Measurements from ENCODE around the gene PDGFRA.
"Not testable (repeated sequence)": the region's sequence is repeated elsewhere in the genome, so short reads cannot be mapped to it uniquely, and the experiment has no call there.

The PDGFRA gene

DNA sequence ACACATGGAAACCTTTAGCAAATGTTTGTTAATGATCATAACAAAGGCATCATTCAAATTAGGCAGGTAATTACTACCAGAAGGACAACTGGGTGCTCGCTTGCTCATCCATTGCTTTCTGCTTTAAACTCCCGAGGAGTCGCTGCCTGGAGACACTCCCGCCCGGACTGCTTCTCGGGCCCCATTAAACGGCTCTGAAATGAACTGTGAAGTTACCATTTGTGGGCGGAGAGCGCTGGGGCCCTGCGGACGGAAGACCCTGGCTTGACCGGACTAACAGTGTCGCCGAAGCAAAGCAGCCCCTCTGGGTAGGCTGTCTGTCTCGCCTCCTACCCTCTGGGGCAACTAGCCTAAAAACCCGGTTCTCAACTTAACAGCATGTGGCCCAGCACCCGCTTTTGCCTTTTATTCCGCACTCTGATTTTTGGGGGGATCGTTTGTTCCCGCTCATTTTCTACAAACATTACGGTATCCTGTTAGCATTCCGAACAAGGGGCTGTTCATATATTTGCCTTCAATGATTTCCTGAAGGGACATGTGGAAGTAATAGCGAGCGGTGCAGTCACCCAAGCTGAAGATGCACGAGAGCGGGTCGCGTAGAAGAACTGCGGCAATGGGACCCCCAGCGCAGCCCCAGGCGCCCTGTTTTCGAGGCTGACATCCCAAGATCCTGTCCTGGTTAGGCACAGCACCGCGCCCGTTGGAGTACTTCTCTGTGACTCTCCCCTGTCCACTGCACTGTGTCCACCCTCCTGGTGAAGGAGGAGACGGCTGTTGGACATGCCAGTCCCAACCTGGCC, 1.6 kb upstream of the PDGFRA start:
- no peak for DNase-seq (ENCODE audit: low spot score)

DNA sequence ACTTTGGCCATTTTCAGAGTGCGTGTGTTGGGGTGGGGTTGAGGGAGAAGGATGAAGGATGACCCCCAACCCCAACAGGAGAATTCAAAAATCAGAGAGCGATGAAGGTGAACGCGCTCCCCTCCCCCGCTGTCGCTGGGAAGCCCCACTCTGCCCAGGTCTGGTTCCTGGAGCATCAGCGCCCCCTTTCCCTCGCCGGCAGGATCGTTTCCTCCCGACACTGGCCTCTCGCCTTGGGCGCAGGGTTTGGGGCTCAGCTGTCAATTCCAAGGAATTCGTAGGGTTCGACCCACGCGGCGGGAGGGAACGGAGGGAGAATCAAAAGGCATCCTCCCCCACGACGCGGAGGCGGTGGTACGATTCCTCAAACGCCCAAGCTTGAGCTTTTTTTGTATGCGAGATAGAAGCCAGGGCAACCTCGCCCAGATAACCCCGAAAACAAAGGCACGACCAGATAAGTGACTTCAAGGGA, 1.0 kb upstream of the PDGFRA start:
- no peak for DNase-seq (ENCODE audit: low spot score)

DNA sequence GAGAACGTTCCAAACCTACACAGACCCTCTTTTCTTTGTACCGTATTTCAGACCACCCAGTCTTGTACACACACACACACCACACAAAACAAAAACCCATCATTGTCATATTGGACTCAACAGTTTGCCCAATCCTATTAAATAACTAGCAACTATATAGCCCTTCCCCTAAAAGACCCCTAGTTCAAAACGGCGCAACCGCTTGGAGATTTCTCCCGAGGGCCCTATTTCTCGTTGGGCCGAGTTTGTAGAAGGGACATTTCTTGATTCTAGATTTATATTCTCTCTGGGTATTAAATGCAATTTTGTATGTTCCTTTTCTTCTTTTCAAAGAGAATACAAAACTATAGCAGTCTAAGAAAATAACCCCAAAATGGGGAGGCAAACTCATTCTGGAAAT, 547 bp upstream of the PDGFRA start:
- no peak for DNase-seq (ENCODE audit: low spot score)

DNA sequence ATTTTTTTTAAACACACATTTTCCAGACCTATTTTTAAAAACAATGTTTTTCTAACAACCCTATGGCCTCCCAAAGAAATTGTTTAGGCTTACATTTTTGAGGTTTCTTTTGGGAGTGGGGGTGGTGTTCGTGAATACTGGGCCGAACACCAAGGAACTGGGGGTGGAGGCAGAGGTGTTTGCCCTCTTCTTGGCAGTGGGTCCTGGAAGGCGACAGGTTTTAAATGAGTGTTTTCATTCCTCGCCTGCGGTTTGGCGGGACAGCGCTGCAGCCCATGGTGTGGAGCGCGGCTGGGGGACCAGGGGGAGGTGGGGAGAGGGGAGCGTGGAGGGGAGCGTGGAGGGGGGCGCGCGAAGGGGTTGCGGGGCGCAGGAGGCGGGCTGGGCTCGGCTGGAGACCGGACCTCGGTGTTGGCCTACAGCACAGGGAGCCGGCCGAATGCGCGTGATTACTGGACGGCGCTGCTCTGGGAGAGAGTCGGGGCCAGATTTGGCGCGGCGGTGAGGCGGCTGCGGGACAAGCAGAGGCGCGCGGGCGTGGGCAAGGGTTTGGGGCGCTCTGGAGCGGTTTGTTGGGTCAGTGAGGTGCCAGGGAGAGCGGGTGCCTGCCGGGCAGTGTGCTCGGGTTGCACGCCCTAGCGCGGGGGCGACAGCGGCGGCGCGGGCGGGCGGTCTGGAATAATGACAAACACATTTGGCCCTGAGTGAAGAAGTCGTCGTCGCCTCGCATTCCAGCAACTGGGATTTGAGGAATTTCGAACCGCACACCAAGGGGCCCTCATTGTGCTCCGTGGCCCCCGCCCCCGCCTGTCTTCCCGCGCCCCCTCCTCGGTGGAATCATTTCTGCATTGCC, 764 bp downstream of the PDGFRA start:
- no peak for DNase-seq (ENCODE audit: low spot score)

DNA sequence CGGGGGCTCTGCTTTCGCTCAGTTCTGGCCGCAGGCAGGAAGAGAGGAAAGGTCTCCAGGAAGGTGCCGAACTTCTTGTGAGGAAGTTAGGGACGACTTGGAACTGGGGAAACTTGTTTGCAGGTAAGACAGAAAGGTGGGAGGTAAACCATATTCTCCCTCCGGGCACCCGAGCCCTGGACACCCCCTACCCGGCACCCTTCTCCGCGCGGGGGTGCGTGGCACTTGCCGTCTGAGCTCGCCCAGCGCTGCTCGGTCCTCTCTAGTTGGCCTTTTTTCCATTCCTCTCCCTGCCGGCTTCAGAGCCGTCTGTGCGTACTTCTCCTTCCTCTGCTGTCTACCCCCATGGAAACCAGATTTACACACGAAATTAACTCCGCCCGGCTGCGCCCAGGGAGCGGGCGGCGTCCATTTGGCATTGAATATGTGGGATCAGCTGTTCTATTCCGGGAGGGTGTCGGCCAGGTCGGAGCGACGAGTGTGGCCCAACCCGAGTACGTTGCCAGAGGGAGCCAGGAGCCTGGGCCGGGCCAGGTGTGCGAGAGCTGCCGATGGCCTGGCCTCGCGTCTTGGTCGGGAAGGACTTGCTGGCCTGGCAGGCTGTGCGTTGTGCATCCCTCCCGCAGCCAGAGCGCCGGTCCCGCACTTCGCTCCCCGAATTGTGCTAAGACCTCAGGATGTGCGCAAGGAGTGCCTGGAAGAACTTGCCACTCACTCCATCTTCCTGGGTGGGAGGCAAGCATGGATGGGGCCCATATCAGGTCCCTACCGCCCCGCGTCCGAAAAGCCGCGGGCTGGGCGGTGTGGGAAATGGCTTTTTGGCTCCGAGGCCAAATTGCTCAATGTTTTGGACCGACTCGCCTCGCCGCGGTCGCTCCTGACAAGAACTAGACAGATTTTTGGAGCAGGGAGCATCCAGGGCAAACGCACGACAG, 1.7 kb downstream of the PDGFRA start:
- no peak for DNase-seq (ENCODE audit: low spot score)

DNA sequence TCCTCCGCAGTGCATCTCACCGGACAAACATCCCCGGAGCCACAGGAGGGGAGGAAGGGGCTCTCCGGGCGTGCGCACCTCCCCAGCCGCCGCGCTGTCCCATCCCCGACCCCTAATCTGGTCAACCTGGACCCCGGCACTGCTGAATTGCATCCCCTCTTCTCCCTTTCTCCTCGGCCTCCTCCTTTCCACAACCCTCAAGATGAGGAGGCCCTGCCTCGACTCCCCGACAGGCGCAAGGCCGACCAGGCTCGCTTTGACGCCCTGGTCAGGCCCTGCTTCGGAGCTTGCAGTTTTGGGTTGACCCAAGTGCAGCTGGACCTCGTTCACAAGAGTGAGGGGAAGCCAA, 2.3 kb downstream of the PDGFRA start:
- DNase-seq (ENCODE audit: low spot score): no peak

DNA sequence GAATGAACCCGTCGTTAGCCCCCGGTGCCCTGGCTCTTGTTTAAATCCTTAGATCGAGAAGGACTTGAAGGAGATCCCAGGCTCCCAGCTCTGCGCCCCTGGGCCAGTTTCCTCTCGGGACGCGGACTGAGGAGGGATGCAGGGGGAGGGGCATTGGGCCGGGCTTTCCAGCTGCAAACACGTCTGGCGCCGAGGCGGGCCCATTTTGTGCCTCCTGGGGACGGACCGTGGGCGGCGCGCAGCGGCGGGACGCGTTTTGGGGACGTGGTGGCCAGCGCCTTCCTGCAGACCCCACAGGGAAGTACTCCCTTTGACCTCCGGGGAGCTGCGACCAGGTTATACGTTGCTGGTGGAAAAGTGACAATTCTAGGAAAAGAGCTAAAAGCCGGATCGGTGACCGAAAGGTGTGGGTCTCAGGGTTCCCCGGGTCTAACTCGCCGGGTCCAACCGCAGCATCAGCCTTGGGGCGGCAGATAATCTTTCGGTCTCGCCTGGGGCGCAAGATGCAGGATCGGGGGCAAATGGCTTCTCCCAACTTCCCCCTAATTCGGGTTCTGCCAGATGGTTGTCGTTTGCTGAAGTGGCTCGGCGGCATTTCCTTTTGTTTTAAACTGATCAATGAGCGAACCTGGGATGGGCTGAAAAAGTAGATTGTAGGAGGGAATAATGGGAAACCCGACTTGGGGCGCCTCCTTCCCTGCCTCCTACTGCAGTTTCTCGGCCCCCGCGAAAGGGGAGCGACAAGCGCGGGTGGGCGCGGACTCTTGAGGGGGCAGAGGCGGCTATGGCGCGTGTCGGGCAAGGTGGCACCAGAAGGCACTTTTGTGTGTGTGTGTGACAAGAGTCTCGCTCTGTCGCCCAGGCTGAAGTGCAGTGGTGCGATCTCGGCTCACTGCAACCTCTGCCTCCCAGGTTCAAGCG, 2.9 kb downstream of the PDGFRA start:
- no peak for DNase-seq (ENCODE audit: low spot score)

DNA sequence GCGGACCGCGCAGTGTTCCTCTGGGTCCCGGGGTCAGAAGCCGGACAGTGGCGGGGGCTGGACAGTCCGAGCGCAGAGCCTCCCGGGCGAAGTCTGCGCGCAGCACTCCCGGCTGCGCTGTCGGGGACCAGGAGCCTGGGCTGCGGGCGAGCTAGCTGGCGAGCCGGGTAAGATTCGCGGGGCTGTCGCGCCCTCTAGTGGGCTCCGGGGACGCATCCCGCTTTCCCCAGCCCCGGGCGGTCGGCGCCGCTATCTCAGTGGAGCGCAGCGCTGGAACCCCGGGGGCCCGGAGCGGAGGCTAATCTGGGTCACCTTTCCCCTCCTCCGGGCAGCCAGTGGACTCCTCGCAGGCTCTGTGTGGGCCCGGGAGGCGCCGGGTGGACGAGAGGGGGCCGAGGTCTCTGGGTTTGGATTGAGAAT, 4.2 kb downstream of the PDGFRA start:
- peak; percentile 79 for DNase-seq (ENCODE audit: low spot score)

DNA sequence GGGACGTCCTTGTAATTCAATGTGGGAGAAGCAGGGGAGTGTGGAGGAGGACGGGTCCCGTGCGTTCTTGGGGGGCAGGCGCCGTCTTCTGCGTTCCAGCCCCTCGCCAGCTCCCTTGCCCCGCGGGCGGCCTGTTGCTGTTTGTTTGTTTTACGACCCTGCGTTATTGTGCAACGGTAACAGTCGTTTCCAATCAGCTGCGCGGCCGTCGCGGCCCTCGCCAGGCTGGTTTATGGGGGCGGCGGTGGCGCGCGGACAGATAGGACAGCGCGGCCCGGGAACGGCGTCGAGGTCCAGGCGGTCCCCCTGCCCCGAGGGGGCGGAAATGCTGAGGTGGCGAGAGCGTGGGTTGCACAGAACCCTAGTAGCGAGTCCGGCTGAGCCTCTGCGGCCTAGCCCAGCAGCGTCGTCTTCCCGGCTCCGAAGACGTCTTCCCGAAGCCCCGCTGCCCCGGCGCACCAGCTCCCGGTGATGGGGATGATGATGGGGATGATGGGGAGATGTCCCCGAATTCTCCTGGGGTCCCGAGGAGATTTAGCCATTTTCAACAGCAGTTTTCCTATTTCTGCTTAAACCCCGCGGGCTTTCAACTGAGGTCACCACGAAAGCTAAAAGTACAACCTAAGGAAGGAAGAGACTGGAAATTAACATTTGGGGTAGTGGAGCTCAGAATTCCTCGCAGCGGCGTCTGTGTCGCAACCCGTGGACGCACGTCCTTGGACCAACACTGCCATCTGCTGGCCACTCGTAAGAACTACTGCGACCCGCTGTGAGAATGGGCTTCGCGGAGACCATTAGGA, 4.8 kb downstream of the PDGFRA start:
- DNase-seq (ENCODE audit: low spot score): peak; percentile 83

DNA sequence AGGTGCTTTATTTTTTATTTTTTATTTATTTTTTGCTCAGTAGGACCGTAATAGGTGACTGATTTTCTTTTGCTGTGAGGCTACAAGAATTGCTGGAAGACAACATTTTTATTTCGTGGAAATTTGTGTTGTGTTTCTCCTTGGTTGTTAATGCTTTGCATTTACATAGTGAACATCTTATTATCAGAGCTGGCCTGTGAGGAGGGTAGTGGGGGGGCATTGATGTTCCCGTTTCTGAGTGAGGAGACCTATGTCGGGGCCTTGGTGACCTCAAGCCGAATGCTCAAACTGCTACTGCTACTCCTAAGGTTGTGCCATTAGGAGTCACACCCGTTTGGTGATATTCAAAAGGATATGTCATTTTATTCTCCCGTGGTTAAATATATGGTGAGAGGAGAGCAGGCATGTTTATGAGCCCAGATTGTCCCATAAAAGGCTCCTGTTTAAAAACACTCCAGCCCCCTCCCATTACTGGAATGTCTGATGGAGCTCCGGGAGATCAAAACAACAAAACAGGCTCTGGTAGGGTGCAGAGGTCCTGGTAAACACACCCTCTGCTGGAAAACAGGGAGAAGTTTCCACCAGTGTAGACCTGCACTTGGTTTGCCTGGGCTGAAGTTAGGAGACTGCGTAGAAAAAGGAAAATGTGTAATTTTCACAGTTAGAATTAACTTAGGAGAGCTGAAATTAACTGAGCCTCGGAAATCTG, 5.6 kb downstream of the PDGFRA start:
- DNase-seq (ENCODE audit: low spot score): peak; percentile 15

DNA sequence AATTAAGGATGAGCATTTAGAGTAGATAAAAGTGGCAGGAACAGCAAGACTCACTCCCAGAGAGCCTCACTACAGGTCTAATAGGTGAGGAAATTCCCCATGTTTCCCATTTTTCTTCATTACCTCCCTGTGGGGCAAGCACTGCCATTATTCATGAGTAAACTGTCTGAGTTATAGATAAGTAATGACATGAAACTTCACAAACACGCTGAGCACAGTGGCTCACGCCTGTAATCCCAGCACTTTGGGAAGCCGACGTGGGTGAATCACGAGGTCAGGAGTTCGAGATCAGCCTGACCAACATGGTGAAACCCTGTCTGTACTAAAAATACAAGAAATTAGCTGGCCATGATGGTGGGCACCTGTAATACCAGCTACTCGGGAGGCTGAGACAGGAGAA, 7.2 kb downstream of the PDGFRA start:
- not testable (repeated sequence) for DNase-seq (ENCODE audit: low spot score)

DNA sequence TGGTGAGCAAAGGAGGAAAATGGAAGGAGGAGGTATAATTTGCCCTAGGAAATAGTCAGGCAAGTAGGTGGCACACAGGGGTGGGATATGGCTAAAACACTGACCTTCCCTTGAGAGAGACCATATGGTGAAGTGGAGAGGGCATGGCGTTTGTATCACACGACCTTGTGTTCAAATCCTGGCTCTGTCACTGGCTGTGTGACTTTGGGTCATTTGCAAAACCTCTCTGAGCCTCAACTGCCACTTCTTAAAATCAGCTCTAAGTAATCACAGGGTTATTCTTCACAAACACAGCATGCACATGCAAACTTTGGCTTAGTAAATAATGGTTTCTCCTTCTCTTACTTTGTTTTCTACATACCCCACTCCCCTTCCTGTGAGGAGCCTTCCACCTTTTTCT, 8.7 kb downstream of the PDGFRA start:
- DNase-seq (ENCODE audit: low spot score): no peak

DNA sequence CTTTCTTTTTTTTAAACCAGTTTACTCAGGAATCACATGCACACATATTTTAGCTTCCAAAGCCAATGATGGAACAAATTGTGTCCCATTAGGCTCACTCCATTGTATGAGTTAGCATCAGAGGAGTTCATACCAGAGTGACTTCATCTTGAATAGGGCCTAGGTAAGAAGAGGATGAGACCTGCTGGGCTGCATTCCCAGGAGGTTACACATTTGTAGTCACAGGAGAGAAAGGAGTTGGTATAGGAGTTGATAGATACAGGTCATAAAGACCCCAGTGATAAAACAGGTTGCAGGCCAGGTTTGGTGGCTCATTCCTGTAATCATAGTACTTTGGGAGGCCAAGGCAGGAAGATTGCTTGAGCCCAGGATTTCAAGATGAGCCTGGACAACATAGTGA, 9.3 kb downstream of the PDGFRA start:
- no peak for DNase-seq (ENCODE audit: low spot score)

DNA sequence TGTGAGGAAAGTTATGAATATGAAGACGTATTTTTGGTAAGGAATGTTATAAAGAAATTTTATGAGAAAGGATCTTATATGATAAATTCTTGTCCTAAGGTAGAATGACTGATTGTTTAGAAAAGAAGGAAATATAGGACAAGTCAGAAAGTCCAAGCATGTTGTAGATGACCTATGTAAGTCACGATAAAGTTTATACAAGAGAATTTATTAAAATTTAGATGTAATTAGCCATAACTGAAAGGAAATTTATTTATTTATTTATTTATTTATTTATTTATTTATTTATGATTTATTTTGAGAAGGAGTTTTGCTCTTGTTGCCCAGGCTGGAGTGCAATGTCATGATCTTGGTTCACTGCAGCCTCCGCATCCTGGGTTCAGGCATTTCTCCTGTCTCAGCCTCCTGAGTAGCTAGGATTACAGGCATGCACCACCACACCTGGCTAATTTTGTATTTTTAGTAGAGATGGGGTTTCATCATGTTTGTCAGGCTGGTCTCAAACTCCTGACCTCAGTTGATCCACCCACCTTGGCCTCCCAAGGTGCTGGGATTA, 12.3 kb downstream of the PDGFRA start:
- DNase-seq (ENCODE audit: low spot score): not testable (repeated sequence)

DNA sequence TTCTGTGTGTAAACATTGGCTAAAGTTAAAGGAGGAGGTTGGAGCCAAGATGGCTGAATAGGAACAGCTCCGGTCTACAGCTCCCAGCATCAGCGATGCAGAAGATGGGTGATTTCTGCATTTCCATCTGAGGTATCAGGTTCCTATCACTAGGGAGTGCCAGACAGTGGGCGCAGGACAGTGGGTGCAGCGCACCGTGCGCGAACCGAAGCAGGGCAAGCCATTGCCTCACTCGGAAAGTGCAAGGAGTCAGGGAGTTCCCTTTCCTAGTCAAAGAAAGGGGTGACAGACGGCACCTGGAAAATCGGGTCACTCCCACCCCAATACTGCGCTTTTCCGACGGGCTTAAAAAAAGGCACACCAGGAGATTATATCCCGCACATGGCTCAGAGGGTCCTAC, 14.4 kb downstream of the PDGFRA start:
- not testable (repeated sequence) for DNase-seq (ENCODE audit: low spot score)

DNA sequence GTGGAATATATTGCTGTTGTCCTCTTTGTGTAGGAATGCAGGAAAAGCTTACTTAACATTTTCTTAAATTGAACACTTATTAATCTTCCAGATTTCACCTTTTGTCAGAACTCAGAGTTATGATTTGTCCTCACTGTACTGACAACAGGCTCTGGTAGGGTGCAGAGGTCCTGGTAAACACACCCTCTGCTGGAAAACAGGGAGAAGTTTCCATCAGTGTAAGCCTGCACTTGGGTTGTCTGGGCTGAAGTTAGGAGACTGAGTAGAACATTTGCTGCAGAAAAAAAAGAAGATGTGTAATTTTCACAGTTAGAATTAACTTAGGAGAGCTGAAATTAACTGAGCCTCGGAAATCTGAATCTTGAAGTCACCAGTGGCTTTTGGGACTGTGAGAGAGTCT, 23.2 kb downstream of the PDGFRA start:
- DNase-seq (ENCODE audit: low spot score): not testable (repeated sequence)

DNA sequence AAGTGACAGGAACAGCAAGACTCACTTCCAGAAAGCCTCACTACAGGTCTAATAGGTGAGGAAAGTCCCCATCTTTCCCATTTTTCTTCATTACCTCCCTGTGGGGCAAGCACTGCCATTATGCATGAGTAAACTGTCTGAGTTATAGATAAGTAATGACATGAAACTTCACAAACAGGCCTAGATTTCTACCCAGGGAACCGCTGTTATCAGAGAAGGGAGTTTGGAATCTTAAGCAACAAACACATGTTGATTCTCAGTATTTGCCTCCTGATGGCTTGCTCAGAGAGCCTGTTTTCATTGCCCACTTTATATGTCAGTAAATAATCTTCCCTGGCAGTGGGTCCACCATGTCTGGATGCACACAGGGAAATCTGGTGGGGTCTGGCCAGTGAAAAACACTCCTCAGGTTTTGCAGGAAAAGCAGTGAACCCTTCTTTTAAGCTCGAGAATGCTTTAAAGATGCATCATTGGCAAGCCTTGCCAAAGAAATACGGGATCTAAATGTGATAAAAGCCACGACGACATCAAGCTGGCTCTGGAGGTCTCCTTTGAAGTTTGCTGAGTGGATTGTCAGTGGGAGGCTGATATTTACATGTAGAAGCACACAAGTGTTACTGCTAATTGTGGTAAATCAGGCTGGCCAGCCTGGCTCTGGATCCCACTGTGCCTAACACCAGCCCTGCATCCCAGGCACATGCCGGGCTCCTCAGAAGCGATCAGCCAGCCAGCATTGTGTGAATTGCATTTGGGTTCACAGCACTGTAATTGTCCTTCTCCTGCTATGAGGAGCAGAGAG, 25.2 kb downstream of the PDGFRA start:
- DNase-seq (ENCODE audit: low spot score): no peak

DNA sequence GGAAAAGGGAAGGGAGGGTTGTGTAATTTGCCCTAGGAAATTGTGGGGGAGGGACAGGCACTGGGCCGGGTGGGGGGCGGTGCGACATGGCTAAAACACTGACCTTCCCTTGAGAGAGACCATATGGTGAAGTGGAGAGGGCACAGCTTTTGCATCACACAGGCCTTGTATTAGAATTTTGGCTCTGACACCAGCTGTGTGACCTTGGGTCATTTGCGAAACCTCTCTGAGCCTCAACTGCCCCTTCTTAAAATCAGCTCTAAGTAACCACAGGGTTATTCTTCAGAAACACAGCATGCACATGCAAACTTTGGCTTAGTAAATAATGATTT, 25.8 kb downstream of the PDGFRA start:
- DNase-seq (ENCODE audit: low spot score): no peak

DNA sequence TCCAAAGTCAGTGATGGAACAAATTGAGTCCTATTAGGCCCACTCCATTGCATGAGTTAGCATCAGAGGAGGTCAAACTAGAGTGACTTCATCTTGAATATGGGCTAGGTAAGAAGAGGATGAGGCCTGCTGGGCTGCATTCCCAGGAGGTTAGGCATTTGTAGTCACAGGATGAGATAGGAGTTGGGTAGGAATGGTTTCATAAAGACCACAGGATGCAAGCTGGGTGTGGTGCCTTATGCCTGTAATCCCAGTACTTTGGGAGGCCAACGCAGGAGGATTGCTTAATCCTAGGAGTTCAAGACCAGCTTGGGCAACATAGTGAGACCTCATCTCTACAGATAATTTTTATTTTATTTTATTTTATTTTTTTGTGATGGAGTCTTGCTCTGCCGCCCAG, 26.8 kb downstream of the PDGFRA start:
- no peak for DNase-seq (ENCODE audit: low spot score)
